ENCODE measurements around the gene DTX4. TPM values are rescaled to one million over a fixed set of nuclear protein-coding genes. Genes with fewer than 3 reads are reported as not detected.

DTX4 gene
- total RNA-seq, 4 donors from 2014 or later = 9.6 to 29.3 (median 17.5) TPM

- no peak overlapping the region for H3K27ac ChIP-seq
- no peak for DNase-seq
- H3K4me3 ChIP-seq (replicated peaks in 1 of 3) = no peak overlapping the region
- TF ChIP-seq POLR2A (IDR thresholded peaks at IDR 0.05) = no peak
- TF ChIP-seq, protein P1, sequence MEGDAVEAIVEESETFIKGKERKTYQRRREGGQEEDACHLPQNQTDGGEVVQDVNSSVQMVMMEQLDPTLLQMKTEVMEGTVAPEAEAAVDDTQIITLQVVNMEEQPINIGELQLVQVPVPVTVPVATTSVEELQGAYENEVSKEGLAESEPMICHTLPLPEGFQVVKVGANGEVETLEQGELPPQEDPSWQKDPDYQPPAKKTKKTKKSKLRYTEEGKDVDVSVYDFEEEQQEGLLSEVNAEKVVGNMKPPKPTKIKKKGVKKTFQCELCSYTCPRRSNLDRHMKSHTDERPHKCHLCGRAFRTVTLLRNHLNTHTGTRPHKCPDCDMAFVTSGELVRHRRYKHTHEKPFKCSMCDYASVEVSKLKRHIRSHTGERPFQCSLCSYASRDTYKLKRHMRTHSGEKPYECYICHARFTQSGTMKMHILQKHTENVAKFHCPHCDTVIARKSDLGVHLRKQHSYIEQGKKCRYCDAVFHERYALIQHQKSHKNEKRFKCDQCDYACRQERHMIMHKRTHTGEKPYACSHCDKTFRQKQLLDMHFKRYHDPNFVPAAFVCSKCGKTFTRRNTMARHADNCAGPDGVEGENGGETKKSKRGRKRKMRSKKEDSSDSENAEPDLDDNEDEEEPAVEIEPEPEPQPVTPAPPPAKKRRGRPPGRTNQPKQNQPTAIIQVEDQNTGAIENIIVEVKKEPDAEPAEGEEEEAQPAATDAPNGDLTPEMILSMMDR (IDR thresholded peaks at IDR 0.05) = no peak
- intact Hi-C loops (cut with DNase I) = loop anchor here (10.0 kb wide), 1 partner anchor 63 kb away; no protein-coding TSS in a partner anchor
- WGBS, 2 donors = 64 to 71% methylated on average over 3 of the region's 3 CpGs
- no peaks in the 10 kb centered on the region for H3K4me1 ChIP-seq
- no peaks in the 10 kb centered on the region for H3K9me3 ChIP-seq
- no peaks in the 10 kb centered on the region for H3K36me3 ChIP-seq
- no peaks in the 10 kb centered on the region for H3K27me3 ChIP-seq
These were observed 14.5 kb upstream of the DTX4 start for GRCh38 chr11:59157433-59157832.

GRCh38 chr11:59158206-59159068, 13.5 kb upstream of the DTX4 start:
- TF ChIP-seq, protein P1 (IDR thresholded peaks at IDR 0.05) = peak; percentile 55 to 81 (median 75)
- TF ChIP-seq POLR2A (IDR thresholded peaks at IDR 0.05) = no peak
- intact Hi-C loops (cut with DNase I) = loop anchor here (10.0 kb wide), 1 partner anchor 64 kb away; no protein-coding TSS in a partner anchor
- 33 to 36% methylated on average over 8 of the region's 8 CpGs for WGBS, 2 donors
- H3K4me3 ChIP-seq (replicated peaks in 1 of 3) = no peak overlapping the region
- H3K36me3 ChIP-seq = no peaks in the 10 kb centered on the region
- no peaks in the 10 kb centered on the region for H3K9me3 ChIP-seq
- DNase-seq = peak; percentile 47 to 49
- H3K27ac ChIP-seq = no peak overlapping the region
- H3K4me1 ChIP-seq = no peaks in the 10 kb centered on the region
- no peaks in the 10 kb centered on the region for H3K27me3 ChIP-seq

GRCh38 chr11:59164028-59164427, 7.9 kb upstream of the DTX4 start:
- no peaks in the 10 kb centered on the region for H3K9me3 ChIP-seq
- 87 to 90% methylated on average over 3 of the region's 3 CpGs for WGBS, 2 donors
- no peaks in the 10 kb centered on the region for H3K36me3 ChIP-seq
- H3K4me3 ChIP-seq (replicated peaks in 1 of 3) = no peak overlapping the region
- H3K4me1 ChIP-seq = no peaks in the 10 kb centered on the region
- H3K27me3 ChIP-seq = no peaks in the 10 kb centered on the region
- no peak overlapping the region for H3K27ac ChIP-seq
- intact Hi-C loops (cut with DNase I) = no loop called here
- DNase-seq = no peak
- TF ChIP-seq, protein P1 (IDR thresholded peaks at IDR 0.05) = no peak

GRCh38 chr11:59172345-59173079, 580 bp downstream of the DTX4 start:
- peak; percentile 27 to 34 for DNase-seq
- no peaks in the 10 kb centered on the region for H3K27me3 ChIP-seq
- intact Hi-C loops (cut with DNase I) = loop anchor here (5.0 kb wide), 2 partner anchors 35 to 260 kb away; no protein-coding TSS in a partner anchor
- peaks cover 17 to 18% of the 10 kb centered on the region in 2 donors for H3K4me1 ChIP-seq
- WGBS, 2 donors = 0 to 1% methylated on average over 9 to 17 of the region's 70 CpGs
- TF ChIP-seq POLR2A (IDR thresholded peaks at IDR 0.05) = no peak
- TF ChIP-seq, protein P1 (IDR thresholded peaks at IDR 0.05) = no peak
- no peaks in the 10 kb centered on the region for H3K36me3 ChIP-seq
- H3K4me3 ChIP-seq (replicated peaks in 1 of 3) = peak overlapping the region in 2 of 3 donors; percentile 49 to 57
- H3K27ac ChIP-seq = peak overlapping the region in 2 of 3 donors; percentile 66 to 78
- H3K9me3 ChIP-seq = no peaks in the 10 kb centered on the region

Data from thyroid gland (tissue), 4 donors.